ENCODE measurements around the gene SLC25A38.

Gene SLC25A38

DNA sequence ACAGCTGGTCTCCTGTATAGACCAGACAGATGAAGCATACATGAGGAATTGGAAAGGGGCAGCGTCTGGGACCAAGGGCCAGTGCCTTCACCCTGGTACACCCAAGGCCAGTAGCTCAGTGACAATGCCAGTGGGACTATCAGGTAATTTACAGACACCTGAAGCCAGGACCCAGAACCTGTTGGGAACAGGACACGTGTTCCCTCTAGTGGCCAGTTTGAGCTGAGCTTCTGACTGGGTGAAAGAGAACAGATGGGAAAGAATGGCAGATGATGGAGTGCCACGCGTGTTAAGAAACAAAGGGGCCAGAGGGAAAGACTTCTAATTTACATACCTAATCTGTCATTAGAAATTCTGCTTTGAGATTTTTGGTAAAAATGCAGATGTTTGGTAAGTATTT, 5.1 kb upstream of the SLC25A38 start:
- DNase-seq, result no peak

DNA sequence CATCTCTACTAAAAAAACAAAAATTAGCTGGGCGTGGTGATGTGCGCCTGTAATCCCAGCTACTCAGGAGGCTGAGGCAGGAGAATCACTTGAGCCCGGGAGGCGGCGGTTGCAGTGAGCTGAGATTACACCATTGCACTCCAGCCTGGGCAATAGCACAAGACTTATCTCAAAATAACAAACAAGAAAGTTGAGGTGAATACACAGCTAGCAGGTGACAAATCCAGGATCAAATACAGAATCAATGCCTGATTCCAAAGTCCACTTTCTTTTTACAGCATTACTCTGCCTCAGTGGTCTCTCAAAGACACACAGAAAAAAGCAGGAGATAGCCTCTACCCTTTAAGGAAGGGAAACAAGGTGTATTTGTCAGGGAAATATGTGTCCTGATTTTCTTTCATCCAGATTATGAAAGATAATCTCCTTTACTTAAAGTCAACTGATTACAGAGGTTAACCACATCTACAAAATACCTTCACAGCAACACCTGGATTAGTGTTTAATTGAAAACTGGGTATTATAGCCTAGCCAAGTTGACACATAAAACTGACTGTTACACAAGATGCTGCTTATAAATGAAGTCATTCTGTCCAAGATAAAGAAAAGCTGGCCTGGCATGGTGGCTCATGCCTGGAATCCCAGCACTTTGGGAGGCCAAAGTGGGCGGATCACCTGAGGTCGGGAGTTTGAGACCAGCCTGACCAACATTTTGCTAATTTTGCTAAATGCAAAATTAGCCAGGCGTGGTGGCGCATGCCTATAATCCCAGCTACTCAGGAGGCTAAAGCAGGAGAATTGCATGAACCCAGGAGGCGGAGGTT, 4.0 kb upstream of the SLC25A38 start:
- DNase-seq, result no peak

DNA sequence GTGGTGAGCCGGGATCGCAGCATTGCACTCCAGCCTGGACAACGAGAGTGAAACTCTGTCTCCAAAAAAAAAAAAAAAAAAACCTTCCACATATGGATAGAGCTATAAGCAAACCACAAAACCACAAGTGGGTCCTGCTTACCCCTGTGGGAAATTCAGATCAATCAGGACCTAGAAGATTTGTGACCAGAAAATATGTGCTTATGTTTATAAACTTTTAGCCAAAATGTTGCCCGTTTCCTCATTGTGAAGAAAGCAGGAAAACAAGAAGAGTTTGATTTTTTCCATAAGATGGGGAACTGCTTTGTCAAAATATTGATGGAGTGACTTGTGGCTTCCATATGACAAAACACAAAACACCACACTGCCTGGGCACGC, 3.4 kb upstream of the SLC25A38 start:
- no peak for DNase-seq

DNA sequence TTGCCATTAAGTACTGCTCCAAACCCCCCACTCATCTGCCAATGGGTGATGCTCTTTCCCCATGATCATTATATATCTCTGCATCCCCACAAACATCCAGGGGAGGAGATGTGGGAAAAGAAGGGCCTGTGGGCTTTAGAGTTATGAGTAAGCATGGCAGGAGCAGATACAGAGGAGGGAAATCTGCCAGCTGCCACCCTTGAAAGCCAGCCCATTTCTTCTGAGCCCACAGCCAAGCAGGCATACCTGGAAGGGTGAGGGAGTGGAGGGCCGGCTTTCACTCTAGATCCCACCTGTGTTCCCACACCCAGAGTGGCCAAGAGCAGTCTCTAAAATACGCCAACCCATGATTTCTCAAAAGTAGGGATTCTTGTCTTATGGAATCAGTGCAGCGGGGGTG, 1.7 kb upstream of the SLC25A38 start:
- no peak for DNase-seq

DNA sequence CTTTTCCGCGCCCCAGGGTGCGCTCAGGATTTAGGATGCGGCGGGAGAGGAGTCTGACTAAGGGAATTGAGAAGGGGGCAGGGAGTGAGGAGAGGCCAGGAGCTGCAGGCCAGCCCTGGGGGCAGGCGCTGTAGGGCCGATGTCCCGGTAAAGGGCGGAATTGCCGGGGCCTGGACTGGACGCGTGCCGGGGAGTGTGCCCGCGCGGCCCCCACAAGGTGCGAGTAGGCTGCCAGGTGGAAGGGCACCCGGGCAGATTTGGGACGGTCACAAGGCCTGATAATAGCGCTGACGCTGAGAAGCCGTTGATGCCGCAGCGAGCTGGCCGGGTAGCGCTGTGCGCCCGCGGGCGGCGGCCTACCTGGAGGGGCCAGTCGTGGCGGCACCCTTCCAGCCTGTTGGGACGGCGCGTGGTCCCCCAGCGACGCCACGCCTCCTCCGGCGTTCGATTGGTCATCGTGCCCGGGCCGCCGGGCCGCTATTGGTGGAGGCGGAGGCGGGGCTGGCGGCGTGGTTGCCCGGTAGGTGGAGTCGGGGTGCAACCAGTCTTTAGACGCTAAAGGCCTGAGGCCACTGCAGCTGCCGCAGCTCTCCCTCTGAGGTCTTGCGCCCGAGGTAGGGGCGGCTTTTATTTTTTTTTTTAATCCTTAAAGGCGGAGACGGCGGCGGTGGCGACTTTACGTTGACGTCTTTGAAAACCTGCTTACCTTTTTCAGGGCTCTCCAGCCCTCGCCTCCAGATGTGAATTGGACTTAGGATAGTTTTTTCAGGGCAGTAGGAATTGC, 903 bp downstream of the SLC25A38 start:
- DNase-seq, result no peak

DNA sequence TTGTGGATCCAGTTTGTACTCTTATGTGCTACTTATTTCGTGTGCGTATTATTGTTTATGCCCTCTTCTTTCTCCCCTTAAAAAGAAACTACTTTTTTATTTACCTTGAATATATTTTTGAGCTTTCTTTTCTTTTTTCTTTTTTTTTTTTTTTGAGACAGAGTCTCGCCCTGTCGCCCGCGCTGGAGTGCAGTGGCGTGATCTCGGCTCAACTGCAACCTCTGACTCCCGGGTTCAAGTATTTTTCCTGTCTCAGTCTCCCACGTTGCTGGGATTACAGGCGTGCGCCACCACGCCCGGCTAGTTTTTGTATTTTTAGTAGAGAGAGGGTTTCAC, 1.5 kb downstream of the SLC25A38 start:
- no peak for DNase-seq

DNA sequence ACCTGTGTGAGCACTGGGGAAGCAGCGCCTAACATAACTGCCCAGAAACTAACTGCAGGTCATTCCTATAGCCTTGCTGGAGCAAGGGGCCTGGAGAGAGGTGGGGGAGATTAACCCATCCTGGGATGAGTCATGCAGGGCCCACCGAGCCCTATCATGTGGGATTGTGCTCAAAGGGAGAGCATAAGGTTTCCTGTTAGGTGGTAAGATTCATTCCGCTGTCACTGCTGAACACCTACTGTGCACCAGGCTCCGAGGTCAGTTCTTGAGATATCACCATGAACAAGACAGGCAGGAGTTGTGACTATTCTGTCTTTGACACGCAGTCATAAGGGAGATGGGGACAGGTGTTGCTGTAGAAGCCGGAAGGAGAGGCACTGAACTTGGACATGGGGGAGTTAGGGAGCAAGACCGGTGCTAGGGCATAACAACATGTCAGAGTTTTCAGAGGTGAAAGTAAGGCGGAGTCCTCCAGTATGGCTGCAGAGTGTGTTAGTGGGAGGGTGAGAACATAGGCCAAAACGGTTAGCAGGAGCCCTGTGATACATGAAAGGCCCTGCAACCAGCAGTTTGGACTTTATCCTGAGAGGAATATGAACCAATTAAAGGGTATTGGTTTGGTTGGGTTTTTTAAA, 2.4 kb downstream of the SLC25A38 start:
- no peak for DNase-seq

DNA sequence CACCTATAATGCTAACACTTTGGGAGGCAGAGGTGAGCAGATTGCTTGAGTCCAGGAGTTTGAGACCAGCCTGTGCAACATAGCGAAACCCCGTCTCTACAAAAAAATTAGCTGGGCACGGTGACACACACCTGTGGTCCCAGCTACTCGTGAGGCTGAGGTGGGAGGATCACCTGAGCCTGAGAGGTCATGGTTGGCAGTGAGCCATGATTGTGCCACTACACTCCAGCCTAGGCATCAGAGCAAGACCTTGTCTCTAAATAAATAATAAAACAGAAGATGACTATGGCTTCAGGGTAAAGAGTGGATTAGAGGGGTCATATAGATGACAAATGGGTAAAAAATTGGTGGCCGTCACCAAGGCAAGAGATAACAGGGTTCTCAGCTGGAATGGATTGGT, 3.1 kb downstream of the SLC25A38 start:
- no peak for DNase-seq

DNA sequence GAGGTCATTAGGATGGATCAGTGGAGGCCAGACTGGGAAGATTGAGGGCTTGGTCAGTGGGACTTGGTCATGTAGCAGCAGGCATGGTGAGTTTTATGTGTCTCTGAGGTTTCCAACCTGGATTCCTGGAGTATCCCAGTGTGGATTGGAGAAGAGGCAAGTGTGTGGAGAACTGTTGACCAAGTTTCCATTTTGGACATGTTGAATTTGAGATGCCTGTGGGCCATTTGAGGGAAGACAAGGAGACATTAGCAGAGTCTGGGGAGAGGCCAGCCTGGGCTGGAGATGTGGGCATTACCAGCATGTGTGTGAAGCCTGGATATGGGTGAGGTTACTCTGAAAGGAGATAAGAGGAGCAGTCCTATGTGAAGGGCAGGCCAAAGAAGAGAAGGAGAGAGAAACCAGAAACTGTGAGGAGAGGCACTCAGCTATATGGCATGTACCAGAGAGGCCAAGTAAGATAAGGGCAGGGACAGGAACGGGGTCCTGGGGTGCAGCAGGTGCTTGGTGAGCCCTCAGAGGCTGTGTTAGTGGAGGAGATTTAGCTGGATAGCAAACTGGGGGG, 4.3 kb downstream of the SLC25A38 start:
- no peak for DNase-seq

DNA sequence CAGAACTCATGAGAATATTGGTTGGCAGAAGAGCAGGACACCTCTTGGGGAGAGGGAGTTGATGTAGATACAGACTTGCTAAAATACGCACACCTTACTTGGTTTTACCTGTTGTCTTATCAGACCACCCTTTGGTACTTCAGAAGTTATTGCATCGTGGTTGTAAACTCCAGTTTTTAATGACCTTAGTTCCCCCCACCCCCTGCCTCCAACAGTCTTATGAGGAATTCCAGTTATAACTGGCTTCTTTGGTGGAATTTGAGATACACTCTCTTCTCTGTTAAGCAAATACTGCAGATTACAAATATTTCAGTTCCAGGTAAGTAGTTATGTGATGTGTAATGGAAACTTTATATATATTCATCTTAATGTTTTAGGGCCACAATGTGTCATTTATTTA, 5.0 kb downstream of the SLC25A38 start:
- no peak for DNase-seq

DNA sequence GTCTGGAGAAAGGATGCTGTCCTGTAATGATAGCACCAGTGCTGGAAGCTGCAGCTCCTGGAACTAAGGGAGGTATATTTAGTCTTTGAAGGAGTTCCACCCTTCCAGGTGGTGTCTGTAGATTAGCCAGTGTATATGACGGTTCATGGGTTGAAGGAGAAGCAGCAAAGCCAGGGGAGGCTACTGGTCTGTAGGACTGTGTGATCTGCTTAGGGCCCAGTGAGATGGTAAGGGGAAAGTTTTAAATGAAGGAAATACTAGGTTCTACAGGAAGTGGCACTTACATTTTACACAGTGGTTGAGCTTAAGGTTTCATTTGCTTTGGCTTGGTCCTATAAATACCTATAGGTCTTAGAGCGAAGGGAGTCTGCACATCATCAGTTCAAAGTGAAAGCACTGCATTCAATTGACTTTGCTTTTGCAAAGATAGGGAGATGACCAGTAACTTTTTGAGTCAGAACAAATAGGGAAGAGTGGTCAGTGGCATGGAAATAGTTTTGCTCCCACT, 5.6 kb downstream of the SLC25A38 start:
- no peak for DNase-seq

DNA sequence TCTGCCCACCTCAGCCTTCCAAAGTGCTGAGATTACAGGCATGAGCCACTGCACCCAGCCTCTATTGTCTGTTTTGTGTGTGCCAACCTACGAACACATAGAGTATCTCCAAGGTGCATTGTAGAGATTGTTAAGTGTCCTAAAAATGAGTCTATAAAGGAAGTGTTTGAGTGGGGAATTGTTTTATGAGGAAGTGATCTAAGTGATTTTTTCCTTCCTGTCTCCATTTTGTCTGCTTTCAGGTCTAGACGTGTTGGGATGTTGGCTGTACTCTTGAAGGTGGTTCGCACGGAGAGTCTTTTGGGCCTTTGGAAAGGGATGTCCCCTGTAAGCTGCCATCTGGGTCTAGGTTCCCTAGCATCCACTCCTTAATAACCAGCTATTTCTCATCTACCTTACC, 7.0 kb downstream of the SLC25A38 start:
- DNase-seq, result no peak

DNA sequence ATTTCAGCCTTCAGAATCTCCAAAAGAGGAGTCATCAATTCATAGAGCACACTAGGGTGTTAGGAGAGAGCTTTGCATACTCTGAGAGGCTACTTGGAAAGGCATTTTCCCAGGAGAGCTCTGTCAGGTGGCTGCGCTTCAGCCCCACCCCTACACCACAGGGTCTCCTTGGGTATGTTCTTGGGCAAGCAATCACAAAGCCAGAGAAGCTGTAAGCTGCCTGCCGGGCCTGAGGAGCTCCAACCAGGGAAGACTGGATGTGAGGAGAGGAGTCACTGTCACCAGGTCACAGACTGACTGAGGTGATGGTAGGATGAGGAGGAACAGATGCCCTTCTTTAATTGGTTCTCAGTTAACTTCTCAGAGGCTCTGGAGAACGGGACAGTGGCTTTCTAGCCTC, 13.5 kb downstream of the SLC25A38 start:
- no peak for DNase-seq

DNA sequence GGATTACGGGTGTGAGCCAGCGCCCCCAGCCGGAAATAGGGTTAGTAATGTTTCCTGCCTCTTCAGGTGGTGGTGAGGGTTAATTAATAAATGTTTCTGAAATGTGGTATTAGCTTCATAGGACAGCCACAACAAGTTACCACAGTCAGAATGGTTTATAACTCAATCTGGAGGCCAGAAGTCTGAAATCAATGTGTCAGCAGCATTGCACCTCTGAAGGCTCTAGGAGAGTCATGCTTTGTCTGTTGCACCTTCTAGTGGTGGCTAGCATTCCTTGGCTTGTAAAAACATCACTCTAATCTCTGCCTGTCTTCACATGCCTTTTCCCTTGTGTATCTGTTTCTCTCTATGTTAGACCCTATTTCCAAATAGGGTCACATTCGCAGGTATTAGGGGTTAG, 15.5 kb downstream of the SLC25A38 start:
- no peak for DNase-seq

DNA sequence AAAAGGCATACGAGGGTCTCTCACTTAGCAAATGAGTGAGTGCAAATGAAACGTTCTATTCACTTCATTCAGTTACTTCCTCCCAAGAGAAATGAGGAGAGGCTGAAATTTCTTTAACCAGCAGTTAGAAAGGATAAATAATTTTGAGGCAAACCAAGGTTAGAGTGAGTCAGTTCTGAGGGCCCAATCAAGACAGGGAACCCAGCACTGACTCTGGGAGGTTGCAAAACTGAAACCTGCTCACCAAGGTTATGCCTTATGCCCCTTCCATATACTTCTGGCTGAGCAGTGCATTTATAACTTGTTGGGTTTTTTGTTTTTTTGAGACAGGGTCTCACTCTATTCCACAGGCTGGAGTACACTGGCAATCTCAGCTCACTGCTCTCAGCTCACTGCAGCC, 18.8 kb downstream of the SLC25A38 start:
- no peak for DNase-seq

DNA sequence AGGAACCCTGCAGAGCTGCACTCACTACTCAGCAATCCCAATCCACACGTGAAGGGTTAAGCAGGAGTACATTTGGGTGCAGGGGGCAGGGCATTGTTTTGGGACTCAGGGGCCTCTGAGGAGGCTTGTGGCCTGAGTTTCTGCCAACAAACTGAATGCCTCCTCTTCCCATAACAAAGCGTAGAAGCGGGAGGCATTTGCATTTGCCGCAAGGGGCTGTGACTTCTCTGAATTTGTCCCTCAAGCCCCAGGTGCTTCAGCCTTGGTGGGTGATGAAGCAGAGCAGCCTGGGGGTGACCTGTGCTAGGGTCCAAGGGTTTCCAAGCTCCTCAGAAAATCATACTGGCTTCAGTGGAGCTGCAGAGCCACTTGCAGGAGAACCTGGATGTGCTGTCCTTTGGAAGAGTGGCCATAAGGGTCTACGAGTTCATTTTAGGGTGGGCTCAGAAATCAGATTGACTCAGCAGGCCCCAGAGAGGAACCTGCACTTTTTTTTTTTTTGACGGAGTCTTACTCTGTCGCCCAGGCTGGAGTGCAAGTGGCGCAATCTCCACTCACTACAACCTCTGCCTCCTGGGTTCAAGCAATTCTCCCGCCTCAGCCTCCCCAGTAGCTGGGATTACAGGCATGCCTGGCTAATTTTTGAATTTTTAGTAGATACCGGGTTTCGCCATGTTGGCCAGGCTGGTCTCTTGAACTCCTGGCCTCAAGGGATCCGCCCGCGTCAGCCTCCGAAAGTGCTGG, 21.9 kb downstream of the SLC25A38 start:
- no peak for DNase-seq

DNA sequence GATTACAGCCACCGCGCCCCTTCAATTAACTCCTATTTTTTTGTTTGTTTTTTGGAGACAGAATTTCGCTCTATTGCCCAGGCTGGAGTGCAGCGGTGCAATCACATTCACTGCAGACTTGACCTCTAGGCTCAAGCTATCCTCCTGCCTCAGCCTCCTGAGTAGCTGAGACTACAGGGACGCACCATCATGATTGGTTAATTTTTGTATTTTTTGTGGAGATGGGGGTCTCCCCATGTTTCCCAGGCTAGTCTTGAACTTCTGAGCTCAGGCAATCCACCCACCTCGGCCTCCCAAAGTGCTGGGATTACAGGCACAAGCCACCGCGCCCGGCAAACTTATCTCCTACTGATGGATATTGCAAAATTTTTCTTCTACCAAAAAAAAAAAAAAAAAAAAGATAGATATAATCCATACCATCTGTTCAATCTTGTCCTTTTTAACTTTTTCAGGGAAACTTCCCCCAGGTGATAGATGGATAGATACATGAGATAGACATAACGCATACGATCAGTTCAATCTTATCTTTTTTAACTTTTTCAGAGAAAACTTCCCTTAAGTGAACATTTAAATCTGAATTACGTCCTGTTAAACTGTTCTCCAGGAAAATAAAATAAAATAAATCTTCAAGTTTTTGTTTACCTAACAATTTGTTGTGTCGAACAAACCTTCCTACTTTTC, 22.7 kb downstream of the SLC25A38 start:
- no peak for DNase-seq

DNA sequence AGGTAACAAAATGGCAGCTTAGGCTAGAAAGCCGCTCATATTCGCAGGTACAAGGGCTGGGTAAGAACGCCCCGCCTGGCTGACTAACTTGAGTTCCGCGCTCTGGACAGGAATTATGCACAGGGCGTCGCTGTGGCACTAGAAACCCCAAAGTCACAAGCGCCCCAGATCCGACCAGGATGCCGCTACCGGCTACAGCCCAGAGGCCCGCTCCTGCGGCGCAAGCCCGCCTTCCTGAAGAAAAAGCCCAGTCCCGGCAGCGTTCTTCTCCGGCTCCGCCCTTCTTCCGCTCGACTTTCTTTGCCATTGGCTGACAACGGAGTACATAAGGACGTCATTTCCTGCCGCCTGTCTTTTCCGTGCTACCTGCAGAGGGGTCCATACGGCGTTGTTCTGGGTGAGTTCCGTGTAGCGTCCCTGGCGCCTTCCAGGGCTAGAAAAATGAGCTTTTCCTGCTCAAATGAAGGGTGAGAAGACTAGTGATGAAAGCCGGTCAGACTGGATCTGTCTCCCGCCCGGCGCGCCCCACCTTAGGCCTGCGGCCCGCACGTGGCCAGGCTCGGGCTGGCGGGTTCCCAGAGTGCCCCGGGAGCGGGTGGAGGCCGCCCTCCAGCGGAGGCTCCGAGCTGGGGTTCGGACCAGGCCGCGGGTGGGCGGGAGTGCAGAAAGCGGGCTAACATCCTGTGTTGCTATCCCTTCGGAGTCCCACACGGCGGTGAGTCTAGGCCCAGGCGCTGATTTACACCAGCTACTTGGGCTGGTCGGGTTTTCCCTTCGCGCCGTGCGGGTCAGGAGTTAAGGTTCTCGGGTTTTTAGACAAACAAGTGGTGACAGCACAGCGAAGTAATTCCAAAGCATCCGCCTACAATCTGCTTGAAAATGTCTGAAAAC, 23.4 kb downstream of the SLC25A38 start, which contains the start of gene RPSA:
TSS of gene RPSA (plus strand) at position 353 of the 891 bp plus-strand sequence. CDS start 934 bp downstream, outside the sequence.
- peak; percentile 96 for DNase-seq

DNA sequence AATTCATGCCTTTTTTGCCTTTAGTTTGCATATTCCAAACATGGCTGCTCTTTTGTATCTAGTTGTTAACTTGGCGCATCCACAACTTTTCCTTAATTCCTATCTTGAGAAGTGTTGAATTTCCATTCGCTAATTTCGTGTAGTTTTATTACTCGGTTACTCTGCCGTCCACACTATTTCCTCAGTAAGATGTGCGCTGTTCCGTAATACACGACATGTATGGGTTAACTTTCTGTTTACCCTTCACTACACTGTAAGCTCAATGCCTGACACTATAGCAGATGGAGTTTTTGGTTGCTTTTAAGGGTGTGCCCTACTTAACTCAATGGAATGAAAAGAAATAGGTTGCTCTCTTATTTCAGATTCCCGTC, 24.1 kb downstream of the SLC25A38 start:
- DNase-seq, result no peak

DNA sequence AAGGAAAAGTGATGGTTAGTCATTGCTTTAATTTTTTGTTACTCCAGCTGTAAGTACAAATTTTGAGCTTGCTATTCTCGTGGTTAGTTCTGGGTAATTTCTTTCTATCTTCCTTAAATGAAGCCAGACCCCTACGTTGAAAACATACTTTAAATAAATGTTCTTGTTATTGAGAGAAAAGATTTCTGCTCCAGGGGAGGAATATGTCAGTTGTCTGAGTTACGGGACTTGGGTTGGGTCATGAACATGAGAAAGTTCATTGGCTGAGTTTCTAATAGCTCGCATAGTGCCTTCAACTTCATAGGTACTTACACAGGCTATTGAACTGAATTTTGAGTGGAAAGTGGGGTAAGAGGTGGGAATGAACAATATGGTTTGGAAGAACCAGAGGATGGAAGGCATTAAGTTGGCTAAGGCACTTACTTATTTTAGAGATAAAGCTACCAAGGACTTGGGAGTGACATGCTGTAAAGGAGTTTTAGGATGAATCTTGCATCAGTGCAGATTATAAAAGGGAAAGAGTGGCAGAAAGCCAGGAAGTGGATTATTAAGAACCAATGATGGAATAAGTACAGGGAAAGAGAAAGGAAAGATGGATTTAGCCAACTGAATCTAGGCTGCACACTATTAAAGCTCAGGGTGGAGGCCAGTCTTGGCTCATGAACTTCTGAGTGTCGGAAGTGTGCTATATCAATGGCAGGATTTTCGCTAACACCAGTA, 24.8 kb downstream of the SLC25A38 start:
- no peak for DNase-seq
